NCI-H2171 treated with DMSO at 0.1 percent for 48 hours (cell line): ENCODE data around the gene RNF224.
A peak's percentile ranks its signal among the peaks of the same experiment; 100 is the strongest.

Experiments
- DNase-seq: peaks from one replicate; lab custom pipeline; 2025; lab: John Stamatoyannopoulos, UW

The RNF224 gene

DNA sequence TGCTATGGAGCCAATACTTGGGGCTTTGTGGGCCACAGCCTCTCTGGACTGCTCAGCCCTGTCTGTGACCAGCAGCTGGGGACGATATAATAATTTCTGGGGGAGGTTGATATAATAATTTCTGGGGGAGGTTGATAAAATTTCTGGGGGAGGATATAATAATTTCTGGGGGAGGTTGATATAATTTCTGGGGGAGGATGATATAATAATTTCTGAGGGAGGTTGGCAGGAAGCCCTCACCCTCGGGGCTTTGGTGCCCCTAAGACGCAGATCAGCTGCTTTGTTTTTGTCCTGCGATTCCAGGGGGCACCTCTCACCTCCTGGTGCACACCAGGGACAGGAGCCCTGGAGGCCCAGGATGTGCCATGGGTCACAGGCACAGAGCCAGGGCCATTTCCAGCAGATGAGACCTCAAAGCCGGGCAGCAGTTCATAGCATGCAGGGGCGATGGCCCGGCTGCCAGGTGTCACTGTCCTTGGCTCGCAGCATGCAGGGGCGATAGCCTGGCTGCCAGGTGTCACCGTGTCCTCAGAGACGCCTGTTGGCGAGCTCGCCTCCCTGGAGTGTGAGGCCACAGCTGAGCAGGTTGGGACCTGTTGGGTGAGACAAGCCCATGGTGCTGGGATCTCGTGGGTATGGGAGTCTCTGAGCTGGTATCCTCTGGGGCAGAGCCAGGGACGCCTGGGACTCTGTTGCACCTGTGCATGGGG lies 46.5 kb downstream of the RNF224 start:
- peak; percentile 75 for DNase-seq

GRCh38 chr9:137275203-137275587 lies 47.9 kb downstream of the RNF224 start:
- DNase-seq = no peak

- no peak for DNase-seq
Measured at GRCh38 chr9:137275588-137276472, 48.5 kb downstream of the RNF224 start.

DNA sequence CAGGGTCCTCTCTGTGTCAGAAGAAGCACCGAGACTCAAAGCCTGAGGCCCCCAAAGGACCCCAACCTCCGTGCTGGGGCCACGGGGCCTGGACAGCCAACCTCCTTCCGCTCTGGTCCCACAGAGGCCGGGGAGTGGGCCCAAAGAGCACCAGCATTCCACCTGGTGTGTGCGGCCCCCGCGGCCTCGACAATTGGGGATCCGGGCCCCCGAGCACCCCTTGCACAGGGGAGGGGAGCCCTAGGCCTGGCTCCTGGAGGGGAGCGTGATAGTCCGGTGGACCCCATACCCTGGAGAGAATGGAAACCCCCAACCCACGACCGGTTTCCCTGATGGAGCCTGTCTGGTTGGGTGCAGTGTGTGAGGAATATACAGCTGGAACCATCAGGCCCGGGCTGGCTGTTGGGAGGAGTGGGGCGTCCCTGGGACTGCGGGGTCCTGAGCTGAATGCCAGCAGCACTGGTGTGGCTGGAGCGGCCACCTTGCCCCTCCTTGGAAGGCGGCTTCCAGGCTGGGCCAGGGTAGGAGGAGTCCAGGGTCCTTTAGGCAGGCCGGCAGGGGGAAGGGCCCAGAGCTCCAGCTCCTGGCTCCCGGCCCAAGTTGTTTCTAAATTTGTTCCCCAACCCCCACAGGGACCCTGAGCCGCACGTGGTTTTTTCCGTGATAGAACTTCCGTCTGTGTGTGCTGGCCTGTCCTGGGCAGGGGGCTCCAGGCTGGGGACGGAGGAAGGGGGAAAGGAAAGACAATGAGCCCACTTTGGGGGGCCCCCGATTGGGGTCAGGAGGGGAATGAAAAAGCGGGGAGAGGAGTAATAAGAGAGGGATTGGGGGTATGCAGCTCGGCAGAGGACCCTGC lies 49.4 kb downstream of the RNF224 start:
- DNase-seq = peak; percentile 70

DNA sequence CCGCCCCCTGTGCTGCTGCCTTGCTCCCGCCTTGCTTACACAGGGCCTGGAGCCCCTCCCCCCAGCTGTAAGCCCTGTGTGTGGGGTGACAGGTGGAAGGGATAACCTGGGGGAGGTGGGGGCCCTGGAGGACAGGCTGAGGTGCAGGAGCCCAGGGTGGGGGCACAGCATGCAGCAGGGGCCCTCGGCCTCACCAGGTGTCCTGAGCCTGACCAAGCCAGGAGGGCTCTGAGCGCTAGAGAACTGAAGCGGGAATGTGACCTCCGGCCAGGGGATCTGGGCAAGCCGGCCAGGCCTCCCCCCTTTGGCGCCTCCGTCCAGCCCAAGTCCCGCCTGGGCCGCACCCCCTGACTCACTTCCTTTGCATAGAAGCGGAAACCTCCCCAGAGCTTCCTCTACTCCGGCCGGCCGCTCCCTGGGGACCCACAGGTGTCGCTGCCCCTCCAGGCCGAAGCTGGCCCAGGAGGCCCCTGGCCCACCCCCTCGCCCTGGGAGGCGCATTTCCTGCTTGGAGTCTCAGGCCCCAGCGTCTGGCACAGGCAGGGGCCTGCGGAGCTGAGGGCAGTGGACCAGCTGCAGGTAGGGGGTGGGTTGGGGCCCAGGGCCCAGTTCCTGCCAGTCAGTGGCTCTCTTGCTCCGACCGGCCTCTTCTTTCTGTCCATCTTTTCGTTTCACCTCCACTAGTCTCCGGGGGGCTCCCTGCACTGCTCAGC lies 50.2 kb downstream of the RNF224 start, which contains the start of gene TOR4A:
TSS of gene TOR4A (plus strand) at position 398 of the 713 bp plus-strand sequence. CDS start 964 bp downstream, outside the sequence.
- DNase-seq = peak; percentile 47

DNA sequence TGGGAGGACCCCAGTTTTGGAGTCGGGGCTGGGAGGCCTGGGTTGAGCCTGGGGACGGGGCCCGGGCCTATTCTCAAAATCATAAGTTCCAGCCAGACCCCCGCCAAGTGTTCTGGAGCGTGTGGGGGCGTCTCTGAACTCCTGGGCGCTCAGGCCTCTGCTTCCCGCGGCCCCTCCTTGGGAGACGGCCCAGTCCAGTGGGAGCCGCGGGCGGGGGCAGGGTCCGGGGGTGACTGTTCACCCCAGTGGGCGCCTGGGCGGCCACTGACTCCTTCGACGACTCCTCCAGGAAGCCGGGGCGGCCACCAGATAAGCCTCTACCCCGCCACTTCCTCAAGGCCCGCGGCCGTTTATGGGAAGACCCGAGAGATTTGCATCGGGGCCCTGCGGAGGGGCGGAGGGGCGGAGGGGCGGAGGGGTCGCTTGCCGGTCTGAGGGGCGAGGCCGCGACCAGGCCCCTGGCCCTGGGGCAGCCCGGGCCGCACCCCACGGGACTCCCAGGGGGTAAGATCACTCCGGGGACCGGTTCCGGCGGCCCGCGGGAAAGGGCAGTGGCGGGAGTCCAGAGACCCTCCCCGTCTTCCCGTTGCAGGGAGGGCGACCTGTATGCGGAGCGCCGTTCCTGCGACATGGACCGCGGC lies 50.9 kb downstream of the RNF224 start:
- no peak for DNase-seq
